Stimulated activated CD4-positive, alpha-beta T cell treated with anti-CD3 and anti-CD28 coated beads, Interleukin-15, amount 100 ng/mL, for 24 hours (primary cell): ENCODE data around the gene NBPF12.
"Not testable (repeated sequence)": the region's sequence is repeated elsewhere in the genome, so short reads cannot be mapped to it uniquely, and the experiment has no call there.

ENCODE experiments used
- DNase-seq: peaks from one replicate; pipeline ENCODE4 v3.0.0-alpha.2; 2020

The NBPF12 gene, protein sequence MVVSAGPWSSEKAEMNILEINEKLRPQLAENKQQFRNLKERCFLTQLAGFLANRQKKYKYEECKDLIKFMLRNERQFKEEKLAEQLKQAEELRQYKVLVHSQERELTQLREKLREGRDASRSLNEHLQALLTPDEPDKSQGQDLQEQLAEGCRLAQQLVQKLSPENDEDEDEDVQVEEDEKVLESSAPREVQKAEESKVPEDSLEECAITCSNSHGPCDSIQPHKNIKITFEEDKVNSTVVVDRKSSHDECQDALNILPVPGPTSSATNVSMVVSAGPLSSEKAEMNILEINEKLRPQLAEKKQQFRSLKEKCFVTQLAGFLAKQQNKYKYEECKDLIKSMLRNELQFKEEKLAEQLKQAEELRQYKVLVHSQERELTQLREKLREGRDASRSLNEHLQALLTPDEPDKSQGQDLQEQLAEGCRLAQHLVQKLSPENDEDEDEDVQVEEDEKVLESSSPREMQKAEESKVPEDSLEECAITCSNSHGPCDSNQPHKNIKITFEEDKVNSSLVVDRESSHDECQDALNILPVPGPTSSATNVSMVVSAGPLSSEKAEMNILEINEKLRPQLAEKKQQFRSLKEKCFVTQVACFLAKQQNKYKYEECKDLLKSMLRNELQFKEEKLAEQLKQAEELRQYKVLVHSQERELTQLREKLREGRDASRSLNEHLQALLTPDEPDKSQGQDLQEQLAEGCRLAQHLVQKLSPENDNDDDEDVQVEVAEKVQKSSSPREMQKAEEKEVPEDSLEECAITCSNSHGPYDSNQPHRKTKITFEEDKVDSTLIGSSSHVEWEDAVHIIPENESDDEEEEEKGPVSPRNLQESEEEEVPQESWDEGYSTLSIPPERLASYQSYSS (N-terminal part only)

DNA sequence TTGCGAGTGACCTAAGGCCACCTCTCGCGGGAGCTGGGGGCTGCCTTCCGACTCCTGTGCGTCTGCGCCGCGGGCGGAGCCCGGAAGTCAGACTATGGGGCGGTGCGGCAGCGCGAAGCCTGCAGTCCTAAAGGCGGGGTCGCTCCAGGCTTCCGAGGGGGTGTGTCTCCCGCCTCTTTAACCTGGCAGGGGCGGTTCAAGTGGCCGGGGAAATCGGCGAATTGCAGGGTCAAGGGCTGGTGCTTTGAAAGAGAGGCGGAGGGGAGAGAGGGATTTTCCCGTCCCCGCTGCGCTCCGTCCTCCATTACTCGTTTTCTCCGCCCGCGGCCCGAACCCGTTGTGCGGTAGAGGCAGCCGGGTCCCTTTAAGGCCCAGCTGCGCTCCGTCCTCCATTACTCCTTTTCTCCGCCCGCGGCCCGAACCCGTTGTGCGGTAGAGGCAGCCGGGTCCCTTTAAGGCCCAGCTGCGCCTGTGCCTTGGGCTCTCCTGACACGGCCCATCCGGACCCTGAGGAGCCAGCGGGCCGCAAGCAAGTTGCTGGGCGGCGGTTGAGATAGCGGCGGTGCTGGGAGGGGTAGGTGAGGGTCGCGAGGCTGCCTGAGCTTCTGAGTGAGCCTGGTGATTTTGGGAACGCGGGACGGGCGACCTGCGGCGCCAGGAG, at the start of gene NBPF12:
Gene NBPF12, plus strand, starts transcription at position 83 of the 661 bp plus-strand sequence. CDS start 21,820 bp downstream, outside the sequence.
- DNase-seq: peak; percentile 89

DNA sequence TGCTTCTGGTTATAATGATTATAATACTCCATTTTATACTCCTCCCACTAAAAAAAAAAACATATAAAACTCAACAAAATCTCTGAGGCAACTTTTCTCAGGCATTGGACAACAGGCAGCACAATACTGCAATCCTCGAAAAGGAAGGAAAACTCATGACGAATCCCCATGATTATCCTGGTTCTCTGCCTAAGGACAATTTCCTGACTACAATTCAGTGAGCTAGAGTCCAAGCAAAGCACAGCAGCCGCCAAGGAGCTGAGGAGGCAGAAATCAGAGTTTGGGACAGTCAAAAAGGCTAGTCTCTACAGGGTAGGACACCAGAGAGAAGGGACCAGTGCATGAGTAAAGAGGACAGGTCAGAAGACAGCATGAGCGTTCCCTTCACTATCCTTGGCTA, 46.8 kb upstream of the NBPF12 start:
- not testable (repeated sequence) for DNase-seq

DNA sequence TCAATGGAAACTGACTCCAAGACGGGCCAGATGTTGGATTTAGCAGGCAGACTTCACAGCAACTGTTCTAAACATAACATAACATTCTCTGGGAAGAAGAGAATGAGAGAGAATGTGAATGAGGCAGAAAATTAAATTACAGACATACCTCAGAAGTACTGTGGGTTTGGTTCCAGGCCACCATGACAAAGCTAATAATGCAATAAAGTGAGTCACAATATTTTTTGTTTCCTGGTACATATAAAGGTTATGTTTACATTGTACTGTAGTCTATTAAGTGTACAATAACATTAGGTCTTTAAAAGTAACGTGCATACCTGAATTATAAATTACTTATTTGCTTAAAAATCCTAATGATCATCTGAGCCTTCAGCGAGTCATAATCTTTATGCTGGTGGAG, 45.8 kb upstream of the NBPF12 start:
- not testable (repeated sequence) for DNase-seq

DNA sequence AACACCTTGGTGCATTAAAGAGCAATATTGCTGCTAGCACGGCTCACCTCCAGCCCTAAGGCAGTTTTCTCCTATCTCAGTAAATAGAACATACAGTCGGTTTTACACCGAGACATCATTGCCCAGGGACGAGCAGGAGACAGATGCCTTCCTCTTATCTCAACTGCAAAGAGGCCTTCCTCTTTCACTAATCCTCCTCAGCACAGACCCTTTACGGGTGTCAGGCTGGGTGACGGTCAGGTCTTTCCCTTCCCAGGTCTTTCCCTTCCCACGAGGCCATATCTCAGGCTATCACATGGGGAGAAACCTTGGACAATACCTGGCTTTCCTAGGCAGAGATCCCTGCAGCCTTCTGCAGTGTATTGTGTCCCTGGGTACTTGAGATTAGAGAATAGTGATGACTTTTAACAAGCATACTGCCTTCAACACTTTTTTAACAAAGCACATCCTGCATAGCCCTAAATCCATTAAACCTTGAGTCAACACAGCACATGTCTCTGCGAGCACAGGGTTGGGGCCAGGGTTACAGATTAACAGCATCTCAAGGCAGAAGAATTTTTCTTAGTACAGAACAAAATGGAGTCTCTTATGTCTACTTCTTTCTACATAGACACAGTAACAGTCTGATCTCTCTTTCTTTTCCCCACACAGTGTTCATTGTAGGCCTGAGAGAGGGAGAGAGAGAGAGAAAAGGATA, 30.4 kb upstream of the NBPF12 start:
- not testable (repeated sequence) for DNase-seq

DNA sequence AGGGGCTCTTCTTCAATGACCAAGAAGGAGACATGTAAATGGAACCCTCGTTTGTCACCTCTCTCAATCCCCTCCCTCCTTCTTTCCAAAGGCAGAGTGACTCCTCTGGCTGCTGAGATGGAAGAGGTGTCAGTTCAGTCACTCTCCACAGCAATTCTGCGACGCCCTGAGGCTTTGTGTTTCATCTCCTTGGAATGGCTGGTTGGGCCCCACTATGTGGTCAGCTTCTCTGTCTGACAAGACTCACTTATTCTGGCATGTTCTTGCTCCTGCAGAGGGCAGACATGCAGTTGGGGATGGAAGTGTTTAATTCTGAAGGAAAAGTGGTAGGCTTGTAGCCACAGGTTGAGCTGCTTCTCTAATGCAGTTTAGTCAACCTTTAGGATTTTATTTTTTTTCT, 25.1 kb upstream of the NBPF12 start:
- not testable (repeated sequence) for DNase-seq

DNA sequence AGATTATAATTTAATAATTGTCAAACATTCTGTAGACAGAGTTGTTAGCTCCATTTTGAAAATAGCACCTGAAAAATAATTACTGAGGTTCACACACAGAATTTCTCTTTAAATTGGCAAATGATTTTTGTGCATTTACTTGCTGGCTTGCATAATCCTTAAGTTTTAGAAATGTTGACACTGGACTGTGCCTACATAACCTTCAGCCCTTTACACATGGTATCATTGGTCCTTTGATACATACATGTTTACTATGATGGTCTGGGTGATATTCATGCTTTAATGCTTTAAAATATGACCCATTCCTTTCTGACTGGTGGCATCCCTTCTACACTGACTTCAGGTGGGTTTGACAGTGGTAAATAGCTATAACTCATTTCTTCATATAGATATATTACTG, 17.3 kb upstream of the NBPF12 start:
- not testable (repeated sequence) for DNase-seq

DNA sequence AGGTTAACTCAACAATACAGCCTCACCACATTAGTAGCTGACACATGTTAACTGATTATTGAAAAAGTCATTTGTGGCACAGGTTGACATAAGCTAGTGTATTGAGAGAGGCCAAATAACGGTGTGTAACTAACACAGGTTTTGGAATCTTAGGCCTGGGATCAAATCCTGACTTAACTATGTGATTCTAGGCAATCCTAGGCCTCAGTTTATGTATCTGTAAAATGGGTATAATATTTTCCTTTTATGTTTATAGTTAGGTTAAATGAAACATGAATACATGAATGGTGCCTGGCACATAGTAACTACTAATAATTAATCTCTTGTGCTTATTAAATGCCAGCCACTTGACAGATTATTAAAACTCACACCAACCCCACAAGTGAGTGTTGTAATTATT, 15.5 kb upstream of the NBPF12 start:
- DNase-seq: not testable (repeated sequence)

DNA sequence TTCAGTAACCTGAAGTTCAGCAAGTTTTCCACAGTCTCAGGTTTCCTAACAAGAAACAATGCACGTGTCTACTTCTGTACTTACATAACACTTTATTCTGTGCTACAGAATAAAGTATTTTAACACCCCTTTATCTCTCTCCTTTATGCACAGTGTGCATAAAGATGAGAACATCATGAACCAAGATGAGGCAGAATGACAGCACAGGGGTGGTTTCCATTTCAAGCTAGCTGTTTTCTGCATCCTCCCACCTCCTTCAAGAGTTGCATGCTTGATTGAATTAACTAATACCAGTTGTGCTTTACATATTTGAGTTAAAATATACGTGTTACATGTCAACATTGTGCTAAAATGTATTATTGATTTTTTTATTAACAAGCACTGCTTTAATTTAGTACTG, 14.0 kb upstream of the NBPF12 start:
- not testable (repeated sequence) for DNase-seq

DNA sequence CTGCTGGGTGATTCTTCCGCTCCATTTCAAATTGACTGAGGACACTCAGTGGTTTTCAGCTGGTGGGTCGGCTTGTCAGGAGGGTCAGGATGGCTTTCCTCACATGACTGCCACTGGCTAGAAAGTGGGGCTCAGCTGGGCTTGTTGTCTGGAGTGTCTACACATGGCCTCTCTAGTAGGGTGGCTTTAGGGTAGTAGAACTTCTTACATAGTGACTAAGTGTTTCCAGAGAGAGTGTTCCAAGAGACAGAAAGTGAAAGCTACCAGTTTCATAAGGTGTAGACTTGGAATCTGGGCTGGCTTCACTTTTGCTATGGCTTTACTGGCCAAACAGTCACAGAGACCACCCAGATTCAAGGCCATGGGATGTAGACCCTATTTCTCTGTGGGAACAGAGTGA, 11.7 kb upstream of the NBPF12 start:
- not testable (repeated sequence) for DNase-seq

DNA sequence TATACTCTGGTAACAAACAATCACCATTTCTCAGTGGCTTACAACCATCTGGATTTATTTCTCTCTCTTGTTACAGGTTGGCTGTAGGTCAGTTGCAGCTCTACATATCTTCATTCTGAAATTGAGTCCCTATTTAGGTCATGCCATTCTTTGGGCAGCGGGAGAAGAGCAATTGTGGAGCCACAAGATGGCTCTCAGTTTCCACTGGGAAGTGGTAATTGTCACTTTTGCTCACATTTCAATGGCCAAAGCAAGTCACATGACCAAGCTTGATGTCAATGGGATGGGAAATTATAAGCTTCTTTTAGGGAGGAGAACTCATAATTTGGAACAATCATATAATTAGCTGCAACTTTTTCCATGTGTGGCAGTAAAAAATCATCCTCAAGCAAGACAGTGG, 7.9 kb upstream of the NBPF12 start:
- not testable (repeated sequence) for DNase-seq

DNA sequence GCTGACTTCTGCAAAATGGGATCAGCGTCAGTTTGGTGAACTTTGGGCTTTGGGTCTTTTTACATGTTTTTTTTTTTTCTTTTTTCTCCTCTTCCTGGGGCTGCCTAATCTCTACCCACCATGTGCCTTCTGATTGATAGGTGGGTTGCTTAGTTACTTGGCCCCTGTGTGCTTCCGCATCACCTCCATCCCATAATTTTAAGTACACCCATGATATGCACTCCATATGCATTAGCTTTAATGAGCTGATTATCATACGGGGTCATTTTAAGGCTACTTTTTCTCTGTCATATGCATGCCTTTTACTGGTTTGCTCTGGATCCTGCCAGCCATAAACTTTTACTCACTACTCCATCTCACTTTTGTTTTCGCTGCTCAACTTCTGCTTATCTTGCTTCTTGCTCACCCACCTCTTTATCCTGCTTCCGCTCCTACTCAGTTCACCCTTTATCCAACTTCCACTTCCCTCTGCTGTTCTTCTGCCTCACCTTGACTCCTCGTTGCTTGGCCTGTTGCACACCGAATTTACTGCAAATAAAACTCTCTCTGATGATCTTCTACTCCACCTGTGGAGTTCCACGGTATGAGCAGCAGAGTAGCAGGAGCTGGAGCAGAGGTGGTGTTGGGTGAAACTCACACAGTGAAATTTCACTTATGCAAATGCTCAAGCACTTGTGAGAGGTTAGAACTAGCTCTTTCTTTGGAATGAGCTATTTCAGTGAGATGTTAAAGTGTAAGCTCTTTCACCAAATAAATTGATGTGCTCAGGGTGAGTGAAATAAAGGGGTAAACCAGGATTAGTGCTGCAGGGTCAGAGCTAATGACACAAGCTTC, 3.5 kb upstream of the NBPF12 start:
- not testable (repeated sequence) for DNase-seq

DNA sequence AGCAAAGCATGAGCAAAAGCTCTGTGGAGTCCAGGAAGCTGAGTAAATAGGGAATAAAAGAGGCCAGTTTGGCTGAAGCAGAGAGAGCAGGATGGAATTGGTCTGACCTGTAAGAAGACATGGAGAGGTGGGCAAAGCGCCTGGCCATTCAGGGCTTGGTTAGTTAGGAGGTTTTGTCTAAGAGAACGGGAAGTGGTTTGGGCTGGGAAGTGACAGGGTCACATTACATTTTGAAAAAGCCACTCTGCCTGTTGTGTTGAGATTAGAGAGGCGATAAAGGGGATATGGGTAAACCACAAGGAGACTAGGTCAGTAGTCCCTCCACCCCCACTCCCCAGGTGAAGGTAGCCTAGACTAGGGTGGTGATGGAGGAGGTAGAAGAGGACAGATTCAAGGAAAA, 662 bp upstream of the NBPF12 start:
- not testable (repeated sequence) for DNase-seq

DNA sequence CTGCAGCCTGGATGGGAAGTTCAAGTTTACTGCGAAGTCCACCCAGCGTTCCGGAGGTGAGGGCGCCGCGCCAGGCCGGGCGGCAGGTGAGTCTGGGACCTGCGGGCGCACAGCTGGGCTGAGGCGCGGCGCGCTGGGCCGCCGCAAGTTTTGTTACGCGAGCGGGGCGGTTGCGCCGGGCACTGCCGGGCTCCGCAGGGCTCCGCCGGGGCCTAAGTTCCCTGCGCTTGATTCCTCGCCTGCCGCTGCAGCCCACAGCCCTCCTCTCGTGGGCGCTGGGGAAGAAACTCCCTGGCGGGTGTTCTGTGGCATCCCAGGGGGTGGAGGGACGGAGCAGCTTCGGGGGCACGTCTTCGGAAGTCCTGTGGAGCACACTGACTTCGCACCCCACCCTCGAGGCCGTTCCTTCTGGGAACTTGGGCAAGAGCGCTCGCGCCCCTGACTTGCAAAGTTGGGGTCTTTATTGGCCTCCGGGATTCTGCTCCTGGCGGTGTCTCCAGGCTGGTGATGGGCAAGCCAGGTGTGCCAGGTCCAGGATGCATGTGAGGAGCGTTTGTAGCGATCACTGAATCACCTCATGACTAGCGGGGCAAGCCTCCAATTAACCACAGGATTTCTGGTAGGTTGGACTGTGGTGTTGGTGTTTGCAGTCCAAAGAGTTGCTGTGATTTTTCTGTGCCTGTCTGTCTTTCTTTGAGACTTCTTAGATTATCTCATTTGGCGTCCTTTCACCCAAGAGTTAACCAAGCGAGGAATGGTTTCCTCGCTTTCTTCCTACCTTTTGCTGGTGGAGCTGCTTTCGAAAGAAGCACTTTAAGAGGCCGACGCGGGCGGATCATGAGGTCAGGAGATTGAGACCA, 1.0 kb downstream of the NBPF12 start:
- DNase-seq: peak; percentile 52

DNA sequence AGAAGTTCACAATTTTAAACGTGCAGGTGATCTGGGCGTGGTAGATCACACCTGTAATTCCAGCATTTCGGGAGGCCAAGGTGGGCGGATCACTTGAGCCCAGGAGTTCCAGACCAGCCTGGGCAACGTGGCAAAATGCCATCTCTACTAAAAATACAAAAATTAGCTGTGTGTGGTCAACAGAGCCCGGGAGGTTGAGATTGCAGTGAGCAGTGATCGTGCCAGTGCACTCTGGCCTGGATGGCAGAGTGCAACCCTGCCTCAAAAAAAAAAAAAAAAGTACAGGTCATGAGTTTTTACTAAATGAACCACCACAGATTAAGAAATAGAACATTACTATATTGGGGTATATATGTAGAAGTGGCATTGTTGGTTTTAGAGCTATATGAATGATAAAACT, 2.2 kb downstream of the NBPF12 start:
- DNase-seq: not testable (repeated sequence)

DNA sequence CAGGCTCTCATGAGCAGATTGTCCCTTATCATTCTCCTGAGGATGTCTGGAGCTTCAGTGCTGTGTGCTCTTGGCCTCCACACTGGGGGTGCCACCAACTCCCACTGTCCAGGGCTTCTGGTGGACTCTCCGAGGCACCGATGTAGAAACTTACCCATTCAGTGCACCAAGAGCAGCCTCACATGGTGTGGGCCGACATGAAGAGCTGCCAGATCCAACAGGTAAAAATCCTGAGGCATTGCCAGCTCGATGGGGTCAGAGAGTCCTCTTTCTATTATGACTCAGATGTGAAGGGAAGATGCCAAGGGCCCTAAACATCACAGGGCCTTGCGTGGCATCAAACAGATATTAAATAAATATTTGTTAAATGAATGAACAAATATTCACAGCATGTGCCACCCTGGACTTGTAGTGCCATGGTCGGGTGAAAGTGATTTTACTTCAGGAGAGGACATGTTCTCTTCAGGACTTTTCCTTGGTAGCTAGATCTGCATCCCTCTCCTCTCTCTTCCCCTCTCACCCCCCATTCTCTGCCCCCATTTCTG, 5.3 kb downstream of the NBPF12 start:
- DNase-seq: not testable (repeated sequence)

DNA sequence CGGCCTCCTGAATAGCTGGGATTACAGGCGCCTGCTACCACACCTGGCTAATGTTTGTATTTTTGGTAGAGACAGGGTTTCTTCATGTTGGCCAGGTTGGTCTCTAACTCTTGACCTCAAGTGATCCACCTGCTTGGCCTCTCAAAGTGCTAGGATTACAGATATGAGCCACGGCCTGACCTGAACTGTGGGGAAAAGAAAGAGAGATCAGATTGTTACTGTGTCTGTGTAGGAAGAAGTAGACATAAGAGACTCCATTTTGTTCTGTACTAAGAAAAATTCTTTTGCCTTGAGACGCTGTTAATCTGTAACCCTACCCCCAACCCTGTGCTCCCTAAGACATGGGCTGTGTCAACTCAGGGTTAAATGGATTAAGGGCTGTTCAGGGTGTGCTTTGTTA, 10.0 kb downstream of the NBPF12 start:
- not testable (repeated sequence) for DNase-seq

DNA sequence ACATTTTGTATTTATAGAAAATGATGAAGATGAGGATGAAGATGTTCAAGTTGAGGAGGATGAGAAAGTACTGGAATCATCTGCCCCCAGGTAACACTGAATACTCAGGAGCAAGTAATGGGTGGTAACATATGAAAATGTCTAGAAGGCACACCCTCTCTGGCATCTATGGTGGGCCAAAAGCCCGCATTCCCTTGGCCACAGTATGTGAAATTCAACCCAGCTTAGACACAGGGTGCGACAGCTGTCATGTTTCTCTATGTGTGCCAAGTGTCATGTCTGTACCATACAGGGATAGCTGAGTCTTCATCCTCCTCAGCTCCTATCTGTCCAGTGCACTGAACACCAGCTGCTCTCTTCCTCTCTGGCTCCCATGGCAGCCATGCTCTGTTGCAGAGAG, 26.2 kb downstream of the NBPF12 start:
- not testable (repeated sequence) for DNase-seq

DNA sequence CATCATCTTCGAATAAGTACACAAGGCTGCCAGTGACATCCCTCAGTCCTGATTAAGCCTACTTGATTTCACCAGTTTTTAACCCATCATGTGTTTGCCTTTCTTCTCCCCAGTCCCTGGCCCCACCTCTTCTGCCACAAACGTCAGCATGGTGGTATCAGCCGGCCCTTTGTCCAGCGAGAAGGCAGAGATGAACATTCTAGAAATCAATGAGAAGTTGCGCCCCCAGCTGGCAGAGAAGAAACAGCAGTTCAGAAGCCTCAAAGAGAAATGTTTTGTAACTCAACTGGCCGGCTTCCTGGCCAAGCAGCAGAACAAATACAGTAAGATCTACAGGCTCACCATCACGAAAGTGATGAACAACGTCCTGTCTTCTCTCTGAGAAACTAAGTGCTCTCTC, 28.2 kb downstream of the NBPF12 start:
- not testable (repeated sequence) for DNase-seq

DNA sequence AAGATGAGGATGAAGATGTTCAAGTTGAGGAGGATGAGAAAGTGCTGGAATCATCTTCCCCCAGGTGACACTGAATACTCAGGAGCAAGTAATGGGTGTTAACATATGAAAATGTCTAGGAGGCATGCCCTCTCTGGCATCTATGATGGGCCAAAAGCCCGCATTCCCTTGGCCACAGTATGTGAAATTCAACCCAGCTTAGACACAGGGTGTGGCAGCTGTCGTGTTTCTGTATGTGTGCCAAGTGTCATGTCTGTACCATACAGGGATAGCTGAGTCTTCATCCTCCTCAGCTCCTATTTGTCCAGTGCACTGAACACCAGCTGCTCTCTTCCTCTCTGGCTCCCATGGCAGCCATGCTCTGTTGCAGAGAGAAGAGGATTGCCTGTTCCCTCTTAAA, 32.5 kb downstream of the NBPF12 start:
- DNase-seq: not testable (repeated sequence)

DNA sequence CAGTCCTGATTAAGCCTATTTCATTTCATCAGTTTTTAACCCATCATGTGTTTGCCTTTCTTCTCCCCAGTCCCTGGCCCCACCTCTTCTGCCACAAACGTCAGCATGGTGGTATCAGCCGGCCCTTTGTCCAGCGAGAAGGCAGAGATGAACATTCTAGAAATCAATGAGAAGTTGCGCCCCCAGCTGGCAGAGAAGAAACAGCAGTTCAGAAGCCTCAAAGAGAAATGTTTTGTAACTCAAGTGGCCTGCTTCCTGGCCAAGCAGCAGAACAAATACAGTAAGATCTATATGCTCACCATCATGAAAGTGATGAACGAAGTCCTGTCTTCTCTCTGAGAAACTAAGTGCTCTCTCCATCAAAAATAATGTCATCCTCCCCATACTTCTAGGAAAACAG, 34.6 kb downstream of the NBPF12 start:
- DNase-seq: not testable (repeated sequence)
